Activated T-helper 1 cell treated with anti-CD3 and anti-CD28 coated beads, Interleukin-12 subunit alpha, Interleukin-12 subunit beta, Interleukin-2, Interleukin-4 antibody, amounts not matched to agents 30 ng/mL and 10 ng/mL and 1 ng/mL, durations not matched to agents 14 hours and 24 hours and 36 hours (primary cell): ENCODE data around the gene ESX1. TPM values are rescaled to one million over a fixed set of nuclear protein-coding genes. Genes with fewer than 3 reads are reported as not detected.

ENCODE experiments used
- DNase-seq: peaks from one replicate; pipeline ENCODE4 v3.0.0; 2021; ENCODE audit warnings: low spot score
- H3K27ac Mint-ChIP-seq: one replicate; pipeline ENCODE4 v1.8.0; 2021; ENCODE audit warnings: mild to moderate bottlenecking, mixed read lengths
- H3K27me3 Mint-ChIP-seq: one replicate; pipeline ENCODE4 v1.8.0; 2022; ENCODE audit warnings: mild to moderate bottlenecking, moderate library complexity, mixed read lengths; ENCODE audit not compliant: insufficient read depth
- H3K36me3 Mint-ChIP-seq: one replicate; pipeline ENCODE4 v1.8.0; 2021; ENCODE audit warnings: low read depth, mixed read lengths
- H3K4me1 Mint-ChIP-seq: one replicate; pipeline ENCODE4 v1.8.0; 2021; ENCODE audit warnings: low read depth, mixed read lengths
- H3K4me3 Mint-ChIP-seq: one replicate; pipeline ENCODE4 v1.8.0; 2021; ENCODE audit warnings: mild to moderate bottlenecking, moderate library complexity, mixed read lengths
- H3K9me3 Mint-ChIP-seq: one replicate; pipeline ENCODE4 v1.8.0; 2021; ENCODE audit warnings: mixed read lengths
- intact Hi-C: fragments of 100-400 bp; cut with micrococcal nuclease; formaldehyde crosslinking; loops from one replicate; pipeline ENCODE4 v1.15.1; 2024
- total RNA-seq: library from RNA; stranded (reverse); gene quantifications from 2 replicates; pipeline ENCODE4 v1.2.3, GENCODE V29; 2022

ESX1 gene
- not detected in 2 replicates for total RNA-seq

DNA sequence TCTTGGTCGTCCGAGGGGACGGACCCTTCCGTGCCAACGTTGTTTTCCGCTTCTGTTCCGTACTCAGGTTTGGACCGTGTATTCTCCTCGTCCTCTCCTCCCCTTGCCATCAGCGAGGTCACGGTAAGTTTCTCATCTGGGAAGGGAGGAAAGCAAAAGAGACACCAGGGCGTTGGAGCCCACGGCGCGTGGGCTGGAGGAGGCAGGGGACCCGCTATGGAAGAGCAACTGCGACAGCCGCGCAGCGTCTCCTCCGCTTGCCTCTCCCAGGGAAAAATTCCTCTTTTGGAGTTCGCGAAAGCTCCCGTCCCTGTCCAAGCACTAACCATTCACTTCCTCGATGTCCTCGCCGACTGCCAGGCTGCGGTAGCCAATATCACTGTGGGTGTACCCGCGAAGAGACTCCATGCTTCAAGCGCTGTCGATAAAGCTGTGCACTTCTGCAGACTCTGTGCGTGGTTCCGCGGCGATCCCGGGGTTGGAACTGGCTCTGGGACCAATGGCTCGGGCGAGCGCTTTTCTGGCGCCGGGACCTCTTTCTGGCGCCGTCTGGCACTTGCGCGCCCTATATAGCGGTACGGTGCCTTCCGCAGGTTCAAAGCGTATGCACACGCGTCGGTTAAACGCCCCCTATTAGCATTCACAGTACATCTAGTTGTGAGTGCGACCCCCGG is at the start of gene ESX1:
ESX1 (minus strand) TSS at position 492 of the 674 bp plus-strand sequence; CDS start at position 408, 84 bp downstream.
- no peaks in the 10 kb centered on the region for H3K36me3 Mint-ChIP-seq
- H3K4me3 Mint-ChIP-seq = peak within 1 kb of the TSS; percentile 42
- H3K27ac Mint-ChIP-seq = no peak within 1 kb of the TSS
- intact Hi-C loops = no loop called here
- no peak for DNase-seq
- no peaks in the 10 kb centered on the region for H3K9me3 Mint-ChIP-seq
- H3K4me1 Mint-ChIP-seq = peaks cover 4% of the 10 kb centered on the region
- H3K27me3 Mint-ChIP-seq = peaks cover 27% of the 10 kb centered on the region

GRCh38 chrX:104295636-104296035 is 40.9 kb upstream of the ESX1 start:
- Mint-ChIP-seq H3K9me3 (no peaks in the 10 kb centered on the region), H3K4me3 (no peak overlapping the region), H3K27me3 (peaks cover 3% of the 10 kb centered on the region)

GRCh38 chrX:104288961-104289360 is 34.2 kb upstream of the ESX1 start:
- H3K36me3 Mint-ChIP-seq = no peaks in the 10 kb centered on the region
- H3K4me1 Mint-ChIP-seq = no peaks in the 10 kb centered on the region
- H3K27ac Mint-ChIP-seq = no peak overlapping the region
- intact Hi-C loops = no loop called here
- peaks cover 3% of the 10 kb centered on the region for H3K27me3 Mint-ChIP-seq
- no peak for DNase-seq
- no peak overlapping the region for H3K4me3 Mint-ChIP-seq
- H3K9me3 Mint-ChIP-seq = no peaks in the 10 kb centered on the region

More at GRCh38 chrX:104295636-104296035, 40.9 kb upstream of the ESX1 start:
- H3K4me1 Mint-ChIP-seq = no peaks in the 10 kb centered on the region
- intact Hi-C loops = no loop called here
- H3K36me3 Mint-ChIP-seq = no peaks in the 10 kb centered on the region
- no peak overlapping the region for H3K27ac Mint-ChIP-seq
- no peak for DNase-seq

DNA sequence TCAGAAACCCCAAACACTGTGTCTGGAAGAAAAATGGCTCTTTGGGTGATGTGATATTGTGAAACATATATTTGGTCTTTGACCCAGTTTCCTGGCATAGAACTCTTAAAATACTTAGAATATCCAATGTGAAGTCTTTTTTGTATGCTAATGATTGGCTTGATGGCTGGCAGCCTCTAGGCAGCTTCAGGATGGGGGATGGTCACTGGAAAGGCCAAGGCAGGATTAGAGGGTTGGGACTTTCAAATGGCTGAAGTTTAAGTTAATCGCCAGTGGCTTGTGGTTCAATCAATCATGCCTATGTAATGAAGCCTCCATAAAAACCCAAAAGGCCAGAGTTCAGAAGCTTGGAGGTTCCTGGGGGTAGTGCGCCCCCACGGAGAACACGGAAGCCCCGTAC is 33.5 kb upstream of the ESX1 start:
- Mint-ChIP-seq H3K4me1 (no peaks in the 10 kb centered on the region), H3K9me3 (no peaks in the 10 kb centered on the region), H3K36me3 (no peaks in the 10 kb centered on the region), H3K4me3 (no peak overlapping the region), H3K27ac (no peak overlapping the region), H3K27me3 (no peaks in the 10 kb centered on the region)
- DNase-seq = no peak
- intact Hi-C loops = no loop called here

DNA sequence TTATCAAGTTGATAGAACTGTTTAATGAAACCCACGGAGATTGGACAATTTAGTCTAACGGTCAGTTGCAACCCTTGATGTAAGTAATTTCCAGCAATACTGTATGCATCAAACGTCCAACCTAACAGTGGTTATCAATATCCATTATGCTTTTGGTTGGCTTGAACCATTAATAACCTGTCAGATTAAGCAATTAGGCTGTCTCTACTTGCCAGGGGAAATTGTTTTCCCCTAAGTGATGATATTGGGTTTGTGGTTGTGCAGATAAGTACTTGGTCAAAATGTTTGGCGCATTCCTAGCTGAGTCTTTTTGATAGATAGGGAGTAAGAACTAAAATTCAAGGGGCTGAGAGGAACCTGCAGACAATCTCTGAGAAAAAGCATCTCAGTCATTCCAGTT is 30.5 kb upstream of the ESX1 start:
- Mint-ChIP-seq H3K4me1 (no peaks in the 10 kb centered on the region), H3K9me3 (no peaks in the 10 kb centered on the region), H3K4me3 (no peak overlapping the region), H3K27ac (no peak overlapping the region), H3K27me3 (no peaks in the 10 kb centered on the region), H3K36me3 (no peaks in the 10 kb centered on the region)
- DNase-seq = no peak
- intact Hi-C loops = no loop called here

DNA sequence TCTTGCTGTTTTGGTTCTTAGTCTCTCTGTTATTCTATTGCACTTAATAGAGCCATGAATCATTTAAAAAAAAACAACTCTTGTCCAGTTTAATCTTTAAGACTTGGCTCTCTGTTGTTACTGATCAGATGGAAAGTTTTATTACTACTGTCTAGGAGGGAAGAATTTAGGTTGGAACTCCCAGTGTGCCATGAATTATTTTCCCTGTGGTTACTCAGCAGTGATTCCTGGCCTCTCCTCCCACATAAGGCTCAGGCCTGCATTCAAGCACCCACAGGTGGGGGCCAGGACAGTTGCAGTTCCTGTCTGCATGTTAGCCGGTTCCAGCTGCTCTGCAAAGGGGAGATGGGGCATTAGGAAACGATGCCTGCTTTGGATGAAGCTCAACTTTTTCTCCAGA is 29.8 kb upstream of the ESX1 start:
- no peak for DNase-seq
- Mint-ChIP-seq H3K9me3 (no peaks in the 10 kb centered on the region), H3K27me3 (no peaks in the 10 kb centered on the region), H3K4me1 (no peaks in the 10 kb centered on the region), H3K4me3 (no peak overlapping the region), H3K36me3 (no peaks in the 10 kb centered on the region), H3K27ac (no peak overlapping the region)
- intact Hi-C loops = no loop called here

DNA sequence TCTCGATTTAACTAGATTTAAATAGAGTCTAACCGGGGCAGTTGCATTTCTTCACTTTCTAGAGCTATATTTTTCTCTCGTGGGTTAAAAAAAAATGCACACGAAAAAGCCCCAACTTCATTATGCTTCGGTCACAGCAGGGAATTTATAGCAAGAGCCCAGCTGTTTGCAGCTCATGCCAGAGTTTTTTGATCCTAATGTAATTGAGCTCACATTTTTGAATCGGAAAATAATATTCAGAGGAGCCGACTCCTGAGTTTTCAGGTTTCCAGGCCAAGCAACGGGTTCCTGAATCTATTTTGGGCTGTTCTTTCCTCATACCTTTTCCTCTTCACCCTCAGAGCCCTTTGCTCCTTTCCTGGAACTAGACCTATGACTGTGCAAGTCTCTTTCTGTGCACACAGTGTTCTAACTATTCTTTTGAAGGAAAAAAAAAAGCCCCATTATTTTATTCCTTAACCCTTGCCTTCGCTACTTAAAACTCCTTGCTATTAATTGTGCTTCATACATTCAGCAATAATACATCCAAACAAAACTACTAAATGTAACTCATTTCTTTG is 27.5 kb upstream of the ESX1 start:
- Mint-ChIP-seq H3K27me3 (peaks cover 2% of the 10 kb centered on the region), H3K4me1 (no peaks in the 10 kb centered on the region)

DNA sequence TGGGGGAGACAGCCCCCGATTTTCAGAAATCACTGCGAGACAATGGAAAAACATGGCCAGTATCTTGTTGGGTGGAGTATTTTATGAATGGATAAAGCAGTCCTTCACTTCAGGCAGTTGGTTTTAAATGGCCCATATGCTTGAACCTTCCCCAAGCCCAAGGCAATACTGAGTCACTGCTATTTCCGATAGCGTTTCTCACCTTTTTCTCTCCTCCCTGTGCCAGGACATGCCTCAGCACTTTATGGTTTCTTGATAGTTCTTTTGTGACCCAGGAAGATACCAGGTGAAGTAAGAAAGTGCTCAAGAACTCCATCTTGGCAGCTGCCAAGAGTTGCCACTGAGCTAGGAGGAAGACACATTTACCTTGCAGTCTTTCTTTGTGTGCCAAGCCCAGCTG is 26.8 kb upstream of the ESX1 start:
- intact Hi-C loops = no loop called here
- H3K36me3 Mint-ChIP-seq = no peaks in the 10 kb centered on the region
- peaks cover 2% of the 10 kb centered on the region for H3K27me3 Mint-ChIP-seq
- H3K27ac Mint-ChIP-seq = no peak overlapping the region
- no peaks in the 10 kb centered on the region for H3K9me3 Mint-ChIP-seq
- H3K4me3 Mint-ChIP-seq = no peak overlapping the region
- no peaks in the 10 kb centered on the region for H3K4me1 Mint-ChIP-seq
- DNase-seq = no peak

More for the DNA sequence above, 27.5 kb upstream of the ESX1 start:
- no peaks in the 10 kb centered on the region for H3K9me3 Mint-ChIP-seq
- H3K27ac Mint-ChIP-seq = no peak overlapping the region
- H3K4me3 Mint-ChIP-seq = no peak overlapping the region
- intact Hi-C loops = no loop called here
- no peaks in the 10 kb centered on the region for H3K36me3 Mint-ChIP-seq
- no peak for DNase-seq

- Mint-ChIP-seq H3K4me3 (no peak overlapping the region), H3K9me3 (no peaks in the 10 kb centered on the region), H3K4me1 (no peaks in the 10 kb centered on the region), H3K36me3 (no peaks in the 10 kb centered on the region), H3K27me3 (peaks cover 2% of the 10 kb centered on the region), H3K27ac (no peak overlapping the region)
- DNase-seq = no peak
- intact Hi-C loops = no loop called here
Measured at GRCh38 chrX:104280609-104281008, 25.9 kb upstream of the ESX1 start.

- Mint-ChIP-seq H3K27me3 (peaks cover 2% of the 10 kb centered on the region), H3K27ac (no peak overlapping the region), H3K4me1 (no peaks in the 10 kb centered on the region), H3K4me3 (peak overlapping the region; percentile 26), H3K9me3 (no peaks in the 10 kb centered on the region), H3K36me3 (no peaks in the 10 kb centered on the region)
- DNase-seq = no peak
- intact Hi-C loops = loop anchor here (1.0 kb wide), 1 partner anchor 76 kb away; no protein-coding TSS in a partner anchor
Measured at GRCh38 chrX:104270916-104271512, 16.3 kb upstream of the ESX1 start.

DNA sequence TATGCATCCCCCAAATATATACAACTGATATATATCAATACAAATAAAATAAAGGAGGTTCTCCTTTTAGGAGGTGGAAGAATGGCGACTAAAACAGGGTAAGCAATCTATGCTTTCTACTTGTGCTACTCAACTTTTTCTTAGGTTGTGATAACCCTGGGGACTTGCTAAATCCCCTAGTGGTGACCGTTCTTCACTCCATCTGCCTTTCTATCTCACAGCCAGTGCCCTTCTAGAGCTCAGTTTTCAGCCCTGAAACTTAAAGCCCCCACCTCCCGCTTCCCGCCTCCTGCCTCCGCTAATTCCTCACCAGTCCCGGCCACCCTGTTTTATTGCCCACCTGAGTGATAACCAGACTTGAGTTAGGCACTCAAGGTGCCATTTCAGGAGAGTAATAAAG is 15.5 kb upstream of the ESX1 start:
- Mint-ChIP-seq H3K4me1 (no peaks in the 10 kb centered on the region), H3K27ac (no peak overlapping the region), H3K27me3 (peaks cover 2% of the 10 kb centered on the region), H3K9me3 (no peaks in the 10 kb centered on the region), H3K4me3 (no peak overlapping the region), H3K36me3 (no peaks in the 10 kb centered on the region)
- DNase-seq = no peak
- intact Hi-C loops = no loop called here

GRCh38 chrX:104255465-104255864 is 732 bp upstream of the ESX1 start:
- Mint-ChIP-seq H3K4me3 (no peak overlapping the region), H3K9me3 (no peaks in the 10 kb centered on the region), H3K36me3 (no peaks in the 10 kb centered on the region), H3K27me3 (peaks cover 27% of the 10 kb centered on the region), H3K4me1 (peaks cover 4% of the 10 kb centered on the region), H3K27ac (no peak overlapping the region)
- intact Hi-C loops = no loop called here
- DNase-seq = no peak

GRCh38 chrX:104253567-104254441 is 929 bp downstream of the ESX1 start:
- H3K4me1 Mint-ChIP-seq = peaks cover 4% of the 10 kb centered on the region

More at GRCh38 chrX:104253567-104254441, 929 bp downstream of the ESX1 start:
- no peaks in the 10 kb centered on the region for H3K36me3 Mint-ChIP-seq
- no peaks in the 10 kb centered on the region for H3K9me3 Mint-ChIP-seq
- DNase-seq = no peak
- intact Hi-C loops = no loop called here
- H3K27me3 Mint-ChIP-seq = peaks cover 25% of the 10 kb centered on the region
- no peak overlapping the region for H3K27ac Mint-ChIP-seq
- peak overlapping the region; percentile 42 for H3K4me3 Mint-ChIP-seq
